HCT116 (cell line): Measurements from ENCODE around the gene GPAT2. TPM values are rescaled to one million over a fixed set of nuclear protein-coding genes. Genes with fewer than 3 reads are reported as not detected.
"Not testable (repeated sequence)": the region's sequence is repeated elsewhere in the genome, so short reads cannot be mapped to it uniquely, and the experiment has no call there.

Experiments
- ATAC-seq: fragments of 200-7000 bp; cut with Tn5 transposase; 2 replicates; pipeline ENCODE4 v1.9.1; 2020; ENCODE audit warnings: mild to moderate bottlenecking, moderate library complexity
- BruUV-seq: library from RNA; stranded (reverse); fragments of 400-500 nt; replicated peaks from 2 replicates; lab custom pipeline; 2021; lab: Mats Ljungman, UMichigan
- CTCF ChIA-PET: fragments of 300-600 bp; sonication (Branson Sonifier 250); formaldehyde crosslinking; loops from one replicate; lab custom pipeline; 2021; ENCODE audit warnings: antibody characterized with exemption; lab: Charles Lee
- POLR2A ChIA-PET: fragments of 300-600, 350-600 bp; sonication (Branson Sonifier 250); formaldehyde crosslinking; loops from one replicate; lab custom pipeline; 2021; ENCODE audit warnings: antibody characterized with exemption; lab: Charles Lee
- RAD21 ChIA-PET, 2 experiments: fragments of 300-600 bp; sonication (Branson Sonifier 250); formaldehyde crosslinking; loops; one replicate each; lab custom pipeline; 2023; ENCODE audit warnings: low total read pairs in 2 of 2; ENCODE audit not compliant: uncharacterized antibody in 2 of 2, unreplicated experiment in 2 of 2, low non-redundant PET in 1 of 2; lab: Charles Lee
- DNase-seq: peaks from one replicate; pipeline ENCODE4 v3.0.0-alpha.2; 2010; ENCODE audit warnings: low read depth, low spot score
- H2AFZ ChIP-seq: fragments of 200-600 bp; shearing (Covaris generic), sonication (generic); 2 replicates; pipeline ENCODE4 v1.6.1; 2017; ENCODE audit warnings: low read depth, mixed run types, mixed read lengths, antibody characterized with exemption, low read length; ENCODE audit not compliant: poor library complexity, severe bottlenecking
- H3K27ac ChIP-seq: 2 replicates; pipeline ENCODE4 v1.5.1; 2012; ENCODE audit warnings: low read depth, low read length
- H3K27me3 ChIP-seq: fragments of 200-600 bp; sonication (generic); 2 replicates; pipeline ENCODE4 v1.6.1; 2016; ENCODE audit warnings: mixed run types, low read length, mixed read lengths; ENCODE audit not compliant: insufficient read depth
- H3K36me3 ChIP-seq, 2 experiments: fragments of 200-500 bp in 1 of 2; fragments of 200-600 bp in 1 of 2; sonication (Bioruptor generic) in 1 of 2; sonication (generic) in 1 of 2; 2 replicates each; pipeline versions ENCODE4 v1.5.1 to v1.6.1; 2014 to 2016; ENCODE audit warnings: low read length in 2 of 2, inconsistent platforms in 1 of 2, mixed read lengths in 1 of 2, mixed run types in 1 of 2; ENCODE audit not compliant: insufficient read depth in 2 of 2, control insufficient read depth in 1 of 2
- H3K4me1 ChIP-seq, 2 experiments: fragments of 200-600 bp in 1 of 2; sonication (generic) in 1 of 2; 2 replicates each; pipeline versions ENCODE4 v1.5.1 to v1.6.1; 2012 to 2017; ENCODE audit warnings: low read length in 2 of 2, inconsistent platforms in 1 of 2, mild to moderate bottlenecking in 1 of 2, mixed read lengths in 1 of 2, mixed run types in 1 of 2, moderate library complexity in 1 of 2; ENCODE audit not compliant: insufficient read depth in 2 of 2, control insufficient read depth in 1 of 2
- H3K4me2 ChIP-seq: fragments of 200-600 bp; sonication (generic); 2 replicates; pipeline ENCODE4 v1.6.1; 2017; ENCODE audit warnings: mixed run types, low read length, mixed read lengths
- H3K4me3 ChIP-seq, 2 experiments: fragments of 200-600 bp in 1 of 2; sonication (generic) in 1 of 2; replicated peaks in 1 of 2; 2 replicates each; pipeline ENCODE4 v1.5.1; 2011 to 2016; ENCODE audit warnings: low read length in 2 of 2, control low read depth in 1 of 2, low read depth in 1 of 2, mild to moderate bottlenecking in 1 of 2, mixed read lengths in 1 of 2, mixed run types in 1 of 2
- H3K79me2 ChIP-seq: fragments of 200-600 bp; sonication (generic); 2 replicates; pipeline ENCODE4 v1.6.1; 2017; ENCODE audit warnings: mild to moderate bottlenecking, mixed run types, low read length, moderate library complexity, mixed read lengths; ENCODE audit not compliant: insufficient read depth
- H3K9ac ChIP-seq: fragments of 200-600 bp; sonication (generic); 2 replicates; pipeline ENCODE4 v1.6.1; 2016; ENCODE audit warnings: low read length, mixed read lengths
- H3K9me2 ChIP-seq: fragments of 200-600 bp; sonication (generic), shearing (Covaris generic); 2 replicates; pipeline ENCODE4 v1.6.1; 2017; ENCODE audit warnings: mixed run types, mild to moderate bottlenecking, moderate library complexity; ENCODE audit not compliant: insufficient read depth
- H3K9me3 ChIP-seq, 2 experiments: fragments of 200-500 bp in 1 of 2; fragments of 200-600 bp in 1 of 2; sonication (Bioruptor generic) in 1 of 2; sonication (generic) in 1 of 2; 2 replicates each; pipeline ENCODE4 v1.6.1; 2014 to 2017; ENCODE audit warnings: low read length in 2 of 2, mixed read lengths in 2 of 2, inconsistent platforms in 1 of 2, low read depth in 1 of 2, mild to moderate bottlenecking in 1 of 2, mixed run types in 1 of 2, moderate library complexity in 1 of 2; ENCODE audit not compliant: control insufficient read depth in 1 of 2, insufficient read depth in 1 of 2
- H4K20me1 ChIP-seq: fragments of 200-600 bp; sonication (generic), shearing (Covaris generic); 2 replicates; pipeline ENCODE4 v1.6.1; 2017; ENCODE audit warnings: mixed run types, mild to moderate bottlenecking, moderate library complexity; ENCODE audit not compliant: insufficient read depth
- intact Hi-C: fragments of 100-400 bp; cut with micrococcal nuclease; formaldehyde crosslinking; loops from 2 replicates; pipeline ENCODE4 v1.10.0; 2022
- total RNA-seq: library from RNA; stranded (reverse); gene quantifications from one replicate; pipeline ENCODE4 v1.2.1, GENCODE V29; 2021; ENCODE audit not compliant: unreplicated experiment

Gene GPAT2
- total RNA-seq, 1 experiment from 2014 or later: 54.2 TPM

GRCh38 chr2:96021142-96021541 lies 13.6 kb downstream of the GPAT2 start:
- H4K20me1 ChIP-seq, POLR2A ChIA-PET, CTCF ChIA-PET, H3K4me2 ChIP-seq, H3K27ac ChIP-seq, intact Hi-C loops, H3K9me2 ChIP-seq, ATAC-seq, H3K36me3 ChIP-seq, H3K9ac ChIP-seq, DNase-seq, H3K79me2 ChIP-seq, RAD21 ChIA-PET, H2AFZ ChIP-seq, H3K4me3 ChIP-seq, H3K4me1 ChIP-seq, H3K27me3 ChIP-seq, BruUV-seq, H3K9me3 ChIP-seq: not testable (repeated sequence)

GRCh38 chr2:96019909-96020590 lies 14.7 kb downstream of the GPAT2 start:
- H3K9me2 ChIP-seq, H3K4me1 ChIP-seq, BruUV-seq, H3K27me3 ChIP-seq, H3K9me3 ChIP-seq, ATAC-seq, H2AFZ ChIP-seq, DNase-seq, POLR2A ChIA-PET, H3K4me2 ChIP-seq, RAD21 ChIA-PET, intact Hi-C loops, CTCF ChIA-PET, H3K27ac ChIP-seq, H3K9ac ChIP-seq, H3K36me3 ChIP-seq, H4K20me1 ChIP-seq, H3K79me2 ChIP-seq, H3K4me3 ChIP-seq: not testable (repeated sequence)

- RAD21 ChIA-PET, H3K4me1 ChIP-seq, H3K9me3 ChIP-seq, POLR2A ChIA-PET, BruUV-seq, H2AFZ ChIP-seq, CTCF ChIA-PET, H3K4me2 ChIP-seq, H3K4me3 ChIP-seq, H3K9ac ChIP-seq, H3K27me3 ChIP-seq, ATAC-seq, intact Hi-C loops, DNase-seq, H3K36me3 ChIP-seq, H3K27ac ChIP-seq, H4K20me1 ChIP-seq, H3K9me2 ChIP-seq, H3K79me2 ChIP-seq: not testable (repeated sequence)
These were observed 18.4 kb downstream of the GPAT2 start for GRCh38 chr2:96016321-96016720.
